ENCODE data around the gene PLXDC2.

The PLXDC2 gene

GRCh38 chr10:20117471-20117870, 301.2 kb downstream of the PLXDC2 start:
- Histone ChIP-seq H3K27me3 (replicated peaks) (no peaks in the 10 kb centered on the region), H3K4me3 (ENCODE audit: low read depth, low read length) (no peak overlapping the region), H3K36me3 (replicated peaks) (no peaks in the 10 kb centered on the region), H3K27ac (no peak overlapping the region)
- no peak for TF ChIP-seq CTCF (IDR thresholded peaks at IDR 0.05; ENCODE audit: low read depth, low read length, missing control alignments)
- in situ Hi-C loops (cut with HindIII; ENCODE audit: low pct_ligation_motif_present, low sequenced_read_pairs) = no loop called here
- no peak for DNase-seq

- H3K4me3 ChIP-seq (ENCODE audit: low read depth, low read length) = no peak overlapping the region
- H3K27me3 ChIP-seq (replicated peaks) = no peaks in the 10 kb centered on the region
- TF ChIP-seq CTCF (IDR thresholded peaks at IDR 0.05; ENCODE audit: low read depth, low read length, missing control alignments) = no peak
- H3K27ac ChIP-seq = no peak overlapping the region
- in situ Hi-C loops (cut with HindIII; ENCODE audit: low pct_ligation_motif_present, low sequenced_read_pairs) = no loop called here
- H3K36me3 ChIP-seq (replicated peaks) = no peaks in the 10 kb centered on the region
- no peak for DNase-seq
Observed at GRCh38 chr10:20118119-20118518, 301.9 kb downstream of the PLXDC2 start.

GRCh38 chr10:20128811-20129210, 312.6 kb downstream of the PLXDC2 start:
- no peak overlapping the region for H3K27ac ChIP-seq
- in situ Hi-C loops (cut with HindIII; ENCODE audit: low pct_ligation_motif_present, low sequenced_read_pairs) = no loop called here
- no peak for DNase-seq
- TF ChIP-seq CTCF (IDR thresholded peaks at IDR 0.05; ENCODE audit: low read depth, low read length, missing control alignments) = no peak
- no peak overlapping the region for H3K4me3 ChIP-seq (ENCODE audit: low read depth, low read length)
- H3K27me3 ChIP-seq (replicated peaks) = no peaks in the 10 kb centered on the region
- H3K36me3 ChIP-seq (replicated peaks) = no peaks in the 10 kb centered on the region

- in situ Hi-C loops (cut with HindIII; ENCODE audit: low pct_ligation_motif_present, low sequenced_read_pairs) = no loop called here
- TF ChIP-seq CTCF (IDR thresholded peaks at IDR 0.05; ENCODE audit: low read depth, low read length, missing control alignments) = no peak
- H3K36me3 ChIP-seq (replicated peaks) = no peaks in the 10 kb centered on the region
- H3K27me3 ChIP-seq (replicated peaks) = no peaks in the 10 kb centered on the region
- no peak overlapping the region for H3K27ac ChIP-seq
- no peak for DNase-seq
- no peak overlapping the region for H3K4me3 ChIP-seq (ENCODE audit: low read depth, low read length)
Observed at GRCh38 chr10:20132816-20133215, 316.6 kb downstream of the PLXDC2 start.

GRCh38 chr10:20133669-20134189, 317.5 kb downstream of the PLXDC2 start:
- Histone ChIP-seq H3K27ac (no peak overlapping the region), H3K27me3 (replicated peaks) (no peaks in the 10 kb centered on the region), H3K36me3 (replicated peaks) (no peaks in the 10 kb centered on the region), H3K4me3 (ENCODE audit: low read depth, low read length) (no peak overlapping the region)
- in situ Hi-C loops (cut with HindIII; ENCODE audit: low pct_ligation_motif_present, low sequenced_read_pairs) = no loop called here
- TF ChIP-seq CTCF (IDR thresholded peaks at IDR 0.05; ENCODE audit: low read depth, low read length, missing control alignments) = no peak
- DNase-seq = no peak

GRCh38 chr10:20142311-20142710, 326.1 kb downstream of the PLXDC2 start:
- no peak for DNase-seq
- Histone ChIP-seq H3K27me3 (replicated peaks) (no peaks in the 10 kb centered on the region), H3K27ac (no peak overlapping the region), H3K36me3 (replicated peaks) (no peaks in the 10 kb centered on the region), H3K4me3 (ENCODE audit: low read depth, low read length) (no peak overlapping the region)
- TF ChIP-seq CTCF (IDR thresholded peaks at IDR 0.05; ENCODE audit: low read depth, low read length, missing control alignments) = no peak
- in situ Hi-C loops (cut with HindIII; ENCODE audit: low pct_ligation_motif_present, low sequenced_read_pairs) = no loop called here
